GM12873 (cell line): ENCODE measurements around the gene GABARAPL1.
A peak's percentile ranks its signal among the peaks of the same experiment; 100 is the strongest.

Experiments
- CTCF ChIP-seq: IDR thresholded peaks from 2 replicates; pipeline ENCODE4 v1.5.1; 2012; ENCODE audit warnings: low read depth, mild to moderate bottlenecking, moderate library complexity, low read length, control low read depth; ENCODE audit not compliant: insufficient read depth; ENCODE audit errors: missing control alignments

GABARAPL1 gene

GRCh38 chr12:10226731-10227130 lies 14.1 kb downstream of the GABARAPL1 start:
- TF ChIP-seq CTCF, result no peak

- TF ChIP-seq CTCF, result no peak
Measured at GRCh38 chr12:10227648-10228047, 15.0 kb downstream of the GABARAPL1 start.

GRCh38 chr12:10234562-10234961 lies 21.9 kb downstream of the GABARAPL1 start:
- no peak for TF ChIP-seq CTCF

- peak; percentile 74 for TF ChIP-seq CTCF
Measured at GRCh38 chr12:10235761-10236631, 23.3 kb downstream of the GABARAPL1 start.

- TF ChIP-seq CTCF, result no peak
Measured at GRCh38 chr12:10236720-10237119, 24.0 kb downstream of the GABARAPL1 start.

GRCh38 chr12:10238526-10238925 lies 25.8 kb downstream of the GABARAPL1 start:
- TF ChIP-seq CTCF, result no peak

GRCh38 chr12:10241290-10241689 lies 28.6 kb downstream of the GABARAPL1 start:
- no peak for TF ChIP-seq CTCF
